ENCODE results near the gene VHLL. TPM values are rescaled to one million over a fixed set of nuclear protein-coding genes. Genes with fewer than 3 reads are reported as not detected.

The VHLL gene
- total and polyA plus RNA-seq, 2 of the 13 experiments (the other 11 are each of a cell fraction or from before 2014, with no cell fraction given): 0.24 TPM; not detected in 1

DNA sequence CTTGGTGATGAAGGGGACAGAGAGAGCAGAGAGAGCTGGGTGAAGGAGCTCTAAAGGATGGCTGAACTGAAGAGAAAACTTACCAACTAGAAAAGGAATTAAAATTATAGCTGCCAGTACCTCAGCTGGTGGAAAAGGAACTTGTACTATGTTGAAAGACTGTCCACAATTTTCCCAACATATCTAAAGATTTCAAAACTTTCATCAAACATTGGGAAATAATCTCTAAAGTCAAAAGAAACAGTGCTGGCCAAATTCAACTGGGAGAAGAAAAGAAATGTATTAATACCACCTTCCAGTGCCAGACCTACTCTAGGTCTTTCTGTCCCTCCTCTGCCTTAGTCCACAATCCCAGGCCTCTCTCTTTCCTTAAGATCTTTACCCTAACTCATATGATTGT lies 22.6 kb downstream of the VHLL start:
- ATAC-seq (no peak), FAIRE-seq (no peak), DNase-seq (ENCODE audit: low spot score) (no peak)
- Histone ChIP-seq H3K79me2 (ENCODE audit: insufficient read depth, low read length) (peaks cover 32% of the 10 kb centered on the region), H4K20me1 (ENCODE audit: insufficient read depth, low read length) (peaks cover 11% of the 10 kb centered on the region), H3K4me3 (replicated peaks in 1 of 3; ENCODE audit: insufficient read depth in 1 of 3, low read depth in 2 of 3, low read length in 3 of 3) (no peak overlapping the region), H2AFZ (ENCODE audit: low read length) (no peak overlapping the region), H3K4me1 (ENCODE audit: insufficient read depth, low read length) (peaks cover 19% of the 10 kb centered on the region), H3K27ac (ENCODE audit: extremely low read length, insufficient read depth, low read length) (no peak overlapping the region), H3K9ac (ENCODE audit: insufficient read depth, low read depth, low read length) (no peak overlapping the region), H3K36me3 (replicated peaks in 1 of 2; ENCODE audit: control insufficient read depth in 1 of 2, insufficient read depth in 2 of 2, low read length in 2 of 2) (peaks cover 39 to 84% of the 10 kb centered on the region in 2 experiments), H3K4me2 (ENCODE audit: low read depth, low read length) (no peak overlapping the region), H3K27me3 (ENCODE audit: control insufficient read depth in 1 of 2, insufficient read depth in 2 of 2, low read length in 2 of 2) (no peaks in the 10 kb centered on the region), H3K9me3 (ENCODE audit: low read length) (no peaks in the 10 kb centered on the region)
- ChIA-PET POLR2A (no interaction called here), CTCF (ENCODE audit: low intra/inter-chr PET ratio, low total read pairs) (no interaction called here)
- intact Hi-C loops (cut with micrococcal nuclease; ENCODE audit: unreplicated experiment) (no loop called here), in situ Hi-C loops (cut with HindIII; ENCODE audit: extremely low pct_ligation_motif_present, low pct_unique_long_range_greater_than_20kb) (no loop called here)
- no peak for TF ChIP-seq PTBP1 (IDR thresholded peaks at IDR 0.05; ENCODE audit: low read depth, low read length, poor library complexity, severe bottlenecking)
- TF ChIP-seq, protein P1, sequence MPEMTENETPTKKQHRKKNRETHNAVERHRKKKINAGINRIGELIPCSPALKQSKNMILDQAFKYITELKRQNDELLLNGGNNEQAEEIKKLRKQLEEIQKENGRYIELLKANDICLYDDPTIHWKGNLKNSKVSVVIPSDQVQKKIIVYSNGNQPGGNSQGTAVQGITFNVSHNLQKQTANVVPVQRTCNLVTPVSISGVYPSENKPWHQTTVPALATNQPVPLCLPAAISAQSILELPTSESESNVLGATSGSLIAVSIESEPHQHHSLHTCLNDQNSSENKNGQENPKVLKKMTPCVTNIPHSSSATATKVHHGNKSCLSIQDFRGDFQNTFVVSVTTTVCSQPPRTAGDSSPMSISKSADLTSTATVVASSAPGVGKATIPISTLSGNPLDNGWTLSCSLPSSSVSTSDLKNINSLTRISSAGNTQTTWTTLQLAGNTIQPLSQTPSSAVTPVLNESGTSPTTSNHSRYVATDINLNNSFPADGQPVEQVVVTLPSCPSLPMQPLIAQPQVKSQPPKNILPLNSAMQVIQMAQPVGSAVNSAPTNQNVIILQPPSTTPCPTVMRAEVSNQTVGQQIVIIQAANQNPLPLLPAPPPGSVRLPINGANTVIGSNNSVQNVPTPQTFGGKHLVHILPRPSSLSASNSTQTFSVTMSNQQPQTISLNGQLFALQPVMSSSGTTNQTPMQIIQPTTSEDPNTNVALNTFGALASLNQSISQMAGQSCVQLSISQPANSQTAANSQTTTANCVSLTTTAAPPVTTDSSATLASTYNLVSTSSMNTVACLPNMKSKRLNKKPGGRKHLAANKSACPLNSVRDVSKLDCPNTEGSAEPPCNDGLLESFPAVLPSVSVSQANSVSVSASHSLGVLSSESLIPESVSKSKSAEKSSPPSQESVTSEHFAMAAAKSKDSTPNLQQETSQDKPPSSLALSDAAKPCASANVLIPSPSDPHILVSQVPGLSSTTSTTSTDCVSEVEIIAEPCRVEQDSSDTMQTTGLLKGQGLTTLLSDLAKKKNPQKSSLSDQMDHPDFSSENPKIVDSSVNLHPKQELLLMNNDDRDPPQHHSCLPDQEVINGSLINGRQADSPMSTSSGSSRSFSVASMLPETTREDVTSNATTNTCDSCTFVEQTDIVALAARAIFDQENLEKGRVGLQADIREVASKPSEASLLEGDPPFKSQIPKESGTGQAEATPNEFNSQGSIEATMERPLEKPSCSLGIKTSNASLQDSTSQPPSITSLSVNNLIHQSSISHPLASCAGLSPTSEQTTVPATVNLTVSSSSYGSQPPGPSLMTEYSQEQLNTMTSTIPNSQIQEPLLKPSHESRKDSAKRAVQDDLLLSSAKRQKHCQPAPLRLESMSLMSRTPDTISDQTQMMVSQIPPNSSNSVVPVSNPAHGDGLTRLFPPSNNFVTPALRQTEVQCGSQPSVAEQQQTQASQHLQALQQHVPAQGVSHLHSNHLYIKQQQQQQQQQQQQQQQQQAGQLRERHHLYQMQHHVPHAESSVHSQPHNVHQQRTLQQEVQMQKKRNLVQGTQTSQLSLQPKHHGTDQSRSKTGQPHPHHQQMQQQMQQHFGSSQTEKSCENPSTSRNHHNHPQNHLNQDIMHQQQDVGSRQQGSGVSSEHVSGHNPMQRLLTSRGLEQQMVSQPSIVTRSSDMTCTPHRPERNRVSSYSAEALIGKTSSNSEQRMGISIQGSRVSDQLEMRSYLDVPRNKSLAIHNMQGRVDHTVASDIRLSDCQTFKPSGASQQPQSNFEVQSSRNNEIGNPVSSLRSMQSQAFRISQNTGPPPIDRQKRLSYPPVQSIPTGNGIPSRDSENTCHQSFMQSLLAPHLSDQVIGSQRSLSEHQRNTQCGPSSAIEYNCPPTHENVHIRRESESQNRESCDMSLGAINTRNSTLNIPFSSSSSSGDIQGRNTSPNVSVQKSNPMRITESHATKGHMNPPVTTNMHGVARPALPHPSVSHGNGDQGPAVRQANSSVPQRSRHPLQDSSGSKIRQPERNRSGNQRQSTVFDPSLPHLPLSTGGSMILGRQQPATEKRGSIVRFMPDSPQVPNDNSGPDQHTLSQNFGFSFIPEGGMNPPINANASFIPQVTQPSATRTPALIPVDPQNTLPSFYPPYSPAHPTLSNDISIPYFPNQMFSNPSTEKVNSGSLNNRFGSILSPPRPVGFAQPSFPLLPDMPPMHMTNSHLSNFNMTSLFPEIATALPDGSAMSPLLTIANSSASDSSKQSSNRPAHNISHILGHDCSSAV (CRISPR knock-in tag; IDR thresholded peaks at IDR 0.05; ENCODE audit: borderline replicate concordance): no peak
- no TSS peak for BruUV-seq (replicated peaks)
